HG02885 (cell line): ENCODE results near the gene DTX2.
"Not testable (repeated sequence)": the region's sequence is repeated elsewhere in the genome, so short reads cannot be mapped to it uniquely, and the experiment has no call there.

ENCODE experiments used
- ATAC-seq: cut with Tn5 transposase; IDR thresholded peaks from one replicate; pipeline ENCODE4 v1.9.1; 2021; ENCODE audit warnings: mild to moderate bottlenecking; ENCODE audit not compliant: unreplicated experiment, poor library complexity

The DTX2 gene

GRCh38 chr7:76442664-76443446, 18.7 kb upstream of the DTX2 start:
- not testable (repeated sequence) for ATAC-seq

GRCh38 chr7:76443846-76444245, 17.7 kb upstream of the DTX2 start:
- not testable (repeated sequence) for ATAC-seq

- peak; percentile 89 for ATAC-seq
Observed at GRCh38 chr7:76445577-76446008, 15.9 kb upstream of the DTX2 start.

- ATAC-seq: not testable (repeated sequence)
Observed at GRCh38 chr7:76457017-76457416, 4.5 kb upstream of the DTX2 start.

GRCh38 chr7:76458504-76458903, 3.0 kb upstream of the DTX2 start:
- not testable (repeated sequence) for ATAC-seq

- ATAC-seq: not testable (repeated sequence)
Observed at GRCh38 chr7:76460767-76461166, 742 bp upstream of the DTX2 start.

GRCh38 chr7:76462271-76462882, 868 bp downstream of the DTX2 start:
- ATAC-seq: not testable (repeated sequence)

- not testable (repeated sequence) for ATAC-seq
Observed at GRCh38 chr7:76464959-76465358, 3.5 kb downstream of the DTX2 start.

- not testable (repeated sequence) for ATAC-seq
Observed at GRCh38 chr7:76465950-76466349, 4.4 kb downstream of the DTX2 start.

GRCh38 chr7:76467743-76468404, 6.4 kb downstream of the DTX2 start:
- not testable (repeated sequence) for ATAC-seq

- not testable (repeated sequence) for ATAC-seq
Observed at GRCh38 chr7:76471556-76472221, 10.2 kb downstream of the DTX2 start.

GRCh38 chr7:76473097-76473496, 11.6 kb downstream of the DTX2 start:
- ATAC-seq: not testable (repeated sequence)

GRCh38 chr7:76476280-76476679, 14.8 kb downstream of the DTX2 start:
- not testable (repeated sequence) for ATAC-seq

- ATAC-seq: not testable (repeated sequence)
Observed at GRCh38 chr7:76476742-76477474, 15.4 kb downstream of the DTX2 start.

GRCh38 chr7:76479628-76480027, 18.1 kb downstream of the DTX2 start:
- not testable (repeated sequence) for ATAC-seq

- not testable (repeated sequence) for ATAC-seq
Observed at GRCh38 chr7:76480403-76481253, 19.1 kb downstream of the DTX2 start.

GRCh38 chr7:76482660-76483059, 21.2 kb downstream of the DTX2 start:
- ATAC-seq: not testable (repeated sequence)

GRCh38 chr7:76483081-76483480, 21.6 kb downstream of the DTX2 start:
- not testable (repeated sequence) for ATAC-seq

GRCh38 chr7:76484456-76484855, 22.9 kb downstream of the DTX2 start:
- not testable (repeated sequence) for ATAC-seq
